ENCODE results near the gene CFD. TPM values are rescaled to one million over a fixed set of nuclear protein-coding genes. Genes with fewer than 3 reads are reported as not detected.
"Not testable (repeated sequence)": the region's sequence is repeated elsewhere in the genome, so short reads cannot be mapped to it uniquely, and the experiment has no call there.

The CFD gene
- total RNA-seq: 2.8 TPM

GRCh38 chr19:858868-859843 is at the start of gene CFD:
TSS of gene CFD (plus strand) at chr19:859664. CDS start at chr19:859690, 26 bp downstream.
- no peak for DNase-seq

GRCh38 chr19:810077-810855 is 49.2 kb upstream of the CFD start:
- DNase-seq: no peak

DNA sequence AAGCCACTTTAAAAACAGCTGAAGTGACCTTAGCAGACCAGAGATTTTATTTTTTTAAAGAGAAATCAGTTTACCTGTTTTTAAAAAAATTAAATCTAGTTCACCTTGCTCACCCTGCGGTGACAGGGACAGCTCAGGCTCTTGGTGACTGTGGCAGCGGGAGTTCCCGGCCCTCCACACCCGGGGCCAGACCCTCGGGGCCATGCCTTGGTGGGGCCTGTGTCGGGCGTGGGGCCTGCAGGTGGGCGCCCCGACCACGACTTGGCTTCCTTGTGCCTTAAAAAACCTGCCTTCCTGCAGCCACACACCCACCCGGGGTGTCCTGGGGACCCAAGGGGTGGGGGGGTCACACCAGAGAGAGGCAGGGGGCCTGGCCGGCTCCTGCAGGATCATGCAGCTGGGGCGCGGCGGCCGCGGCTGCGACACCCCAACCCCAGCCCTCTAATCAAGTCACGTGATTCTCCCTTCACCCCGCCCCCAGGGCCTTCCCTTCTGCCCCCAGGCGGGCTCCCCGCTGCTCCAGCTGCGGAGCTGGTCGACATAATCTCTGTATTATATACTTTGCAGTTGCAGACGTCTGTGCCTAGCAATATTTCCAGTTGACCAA is 48.5 kb upstream of the CFD start:
- no peak for DNase-seq

DNA sequence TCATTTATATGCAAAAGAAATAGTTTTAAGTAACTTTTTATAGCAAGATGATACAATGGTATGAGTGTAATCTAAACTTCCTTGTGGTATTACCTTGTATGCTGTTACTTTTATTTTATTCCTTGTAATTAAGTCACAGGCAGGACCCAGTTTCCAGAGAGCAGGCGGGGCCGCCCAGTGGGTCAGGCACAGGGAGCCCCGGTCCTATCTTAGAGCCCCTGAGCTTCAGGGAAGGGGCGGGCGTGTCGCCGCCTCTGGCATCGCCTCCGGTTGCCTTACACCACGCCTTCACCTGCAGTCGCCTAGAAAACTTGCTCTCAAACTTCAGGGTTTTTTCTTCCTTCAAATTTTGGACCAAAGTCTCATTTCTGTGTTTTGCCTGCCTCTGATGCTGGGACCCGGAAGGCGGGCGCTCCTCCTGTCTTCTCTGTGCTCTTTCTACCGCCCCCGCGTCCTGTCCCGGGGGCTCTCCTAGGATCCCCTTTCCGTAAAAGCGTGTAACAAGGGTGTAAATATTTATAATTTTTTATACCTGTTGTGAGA is 47.9 kb upstream of the CFD start:
- no peak for DNase-seq

DNA sequence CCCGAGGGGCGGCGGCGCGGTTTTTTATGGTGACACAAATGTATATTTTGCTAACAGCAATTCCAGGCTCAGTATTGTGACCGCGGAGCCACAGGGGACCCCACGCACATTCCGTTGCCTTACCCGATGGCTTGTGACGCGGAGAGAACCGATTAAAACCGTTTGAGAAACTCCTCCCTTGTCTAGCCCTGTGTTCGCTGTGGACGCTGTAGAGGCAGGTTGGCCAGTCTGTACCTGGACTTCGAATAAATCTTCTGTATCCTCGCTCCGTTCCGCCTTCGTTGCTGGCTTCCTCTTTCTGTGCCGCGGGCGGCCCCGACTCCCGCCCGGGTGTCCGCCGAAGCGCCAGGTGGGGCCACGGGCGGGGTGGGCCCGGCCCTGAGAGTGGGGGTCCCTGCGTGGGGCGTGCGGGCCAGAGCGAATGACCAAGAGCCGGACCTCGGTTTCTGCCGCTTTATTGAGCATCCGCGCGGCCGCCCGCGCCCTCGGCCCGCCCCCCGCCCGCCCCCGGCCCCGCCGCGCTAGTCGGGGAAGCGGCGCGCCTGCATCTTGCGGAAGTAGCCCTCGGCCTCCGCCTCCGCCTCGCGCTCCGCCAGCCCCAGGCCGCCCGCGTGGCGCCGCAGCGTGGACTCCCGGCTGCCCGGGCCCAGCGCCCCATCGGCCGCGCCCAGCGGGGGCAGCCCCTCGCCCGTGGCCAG is 47.3 kb upstream of the CFD start:
- no peak for DNase-seq

DNA sequence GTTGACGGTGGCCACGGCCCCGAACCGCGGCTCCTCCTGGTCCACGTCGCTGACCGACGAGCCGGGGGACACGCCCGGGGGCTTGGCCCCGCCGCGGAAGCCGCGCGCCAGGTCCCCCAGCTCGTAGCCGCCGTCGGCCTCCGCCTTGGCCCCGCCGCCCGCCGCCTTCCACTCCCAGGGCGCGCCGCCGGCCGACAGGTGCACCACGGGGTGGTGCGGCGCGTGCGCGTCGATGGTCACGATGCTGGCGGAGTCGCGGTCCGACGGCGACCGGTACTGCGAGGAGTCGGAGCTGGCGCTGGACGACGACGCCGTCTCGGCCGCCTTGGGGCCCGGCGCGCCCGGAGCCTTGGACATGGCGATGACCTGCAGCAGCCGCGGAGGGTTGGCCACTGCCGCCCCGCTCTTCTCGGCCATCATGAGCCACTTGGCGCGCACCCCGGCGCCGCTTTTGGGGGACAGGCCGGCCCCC is 46.7 kb upstream of the CFD start:
- DNase-seq: no peak

DNA sequence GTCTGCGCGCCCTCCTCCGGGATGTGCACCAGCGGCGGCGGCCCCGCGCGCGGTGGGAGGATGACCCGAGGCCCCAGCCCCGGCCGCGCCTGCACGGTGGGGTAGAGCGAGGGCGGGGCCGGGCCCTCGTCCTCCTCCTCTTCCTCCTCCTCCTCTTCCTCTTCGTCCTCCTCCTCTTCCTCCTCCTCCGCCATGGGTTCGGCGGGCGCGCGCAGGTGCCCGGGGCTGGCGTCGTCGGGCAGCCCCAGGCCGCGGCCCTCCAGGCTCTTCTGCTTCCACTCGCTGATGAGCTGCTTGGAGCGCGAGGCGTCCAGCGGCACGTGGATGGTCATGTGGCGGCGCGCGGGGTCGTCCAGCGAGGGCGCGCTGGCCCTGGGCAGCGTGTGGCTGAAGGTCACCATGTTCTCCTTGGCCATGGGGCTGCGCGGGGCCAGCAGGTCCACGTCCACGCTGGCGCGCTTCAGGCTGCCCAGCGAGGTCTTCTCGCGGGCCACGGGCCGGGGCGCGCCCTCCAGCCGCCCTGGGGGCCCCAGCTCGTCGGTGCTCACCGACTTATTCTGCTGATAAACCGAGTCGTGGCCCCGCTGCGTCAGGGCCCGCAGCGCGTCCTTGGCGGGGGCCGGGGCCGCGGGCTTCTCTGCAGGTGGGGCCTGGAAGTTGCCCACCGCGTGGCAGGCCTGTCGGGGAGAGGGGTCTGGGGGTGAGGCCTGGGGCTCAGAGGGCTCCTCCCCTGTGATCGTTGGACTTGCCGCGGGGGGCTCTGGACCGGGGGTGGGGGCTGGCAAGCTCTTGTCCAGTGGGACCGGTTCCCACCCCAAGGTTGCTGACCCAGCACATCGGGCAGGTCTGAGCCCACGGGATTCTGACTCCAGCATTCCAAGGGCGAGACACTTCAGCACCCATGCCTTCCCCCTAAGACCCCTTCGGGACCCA is 46.0 kb upstream of the CFD start:
- DNase-seq: no peak

- DNase-seq: no peak
Observed at GRCh38 chr19:814152-815078, 45.0 kb upstream of the CFD start.

GRCh38 chr19:815079-815774 is 44.2 kb upstream of the CFD start:
- DNase-seq: no peak

- no peak for DNase-seq
Observed at GRCh38 chr19:815775-816499, 43.5 kb upstream of the CFD start.

- DNase-seq: no peak
Observed at GRCh38 chr19:816500-816857, 43.0 kb upstream of the CFD start.

DNA sequence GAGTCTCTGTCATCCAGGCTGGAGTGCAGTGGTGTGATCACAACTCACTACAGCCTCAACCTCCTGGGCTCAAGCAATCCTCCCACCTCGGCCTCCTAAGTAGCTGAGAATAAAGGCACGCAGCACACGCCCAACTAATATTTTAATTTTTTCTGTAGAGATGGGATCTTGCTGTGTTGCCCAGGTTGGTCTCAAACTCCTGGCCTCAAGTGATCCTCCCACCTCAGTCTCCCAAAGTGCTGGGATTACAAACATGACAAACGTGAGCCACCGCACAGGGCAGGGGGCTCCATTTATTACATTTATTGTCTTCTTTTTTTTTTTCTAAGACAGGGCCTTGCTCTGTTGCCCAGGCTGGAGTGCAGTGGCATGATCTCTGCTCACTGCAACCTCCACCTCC is 39.3 kb upstream of the CFD start:
- DNase-seq: not testable (repeated sequence)

GRCh38 chr19:821231-821824 is 38.1 kb upstream of the CFD start:
- DNase-seq: no peak

DNA sequence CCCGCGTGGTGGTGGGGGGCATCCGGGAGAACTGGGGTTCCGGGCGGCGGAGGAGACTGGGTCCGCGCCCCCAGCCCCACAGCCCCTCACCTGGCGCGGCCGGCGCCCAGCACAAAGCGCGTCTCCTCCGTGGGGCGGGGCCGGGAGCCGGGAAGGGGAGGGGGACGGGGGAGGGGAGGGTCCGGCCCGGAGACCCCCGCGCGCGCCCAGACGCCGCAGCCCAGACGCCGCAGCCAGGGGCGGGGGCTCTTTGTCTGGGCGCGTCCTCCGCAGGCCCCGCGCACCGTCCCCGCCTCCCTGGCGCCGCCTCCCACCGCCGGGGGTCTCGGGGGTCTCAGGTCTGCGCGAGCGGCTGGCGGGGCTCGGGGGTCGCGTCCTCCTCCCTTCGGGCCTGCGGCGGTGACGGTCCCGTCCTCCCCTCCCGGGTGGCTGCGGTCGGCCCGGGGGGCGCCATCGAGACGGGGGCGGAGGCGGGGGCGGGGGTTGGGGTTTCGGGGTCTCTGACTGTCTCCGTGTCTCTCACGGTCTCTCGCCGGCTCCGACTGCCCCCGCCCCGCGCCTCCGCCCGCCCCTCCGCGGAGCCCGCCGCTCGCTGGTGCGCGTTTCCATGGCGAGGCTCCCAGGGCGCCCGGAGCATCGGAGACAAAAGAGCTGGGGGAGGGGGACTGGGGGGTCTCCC is 37.5 kb upstream of the CFD start, which contains the start of gene PLPPR3:
TSS of gene PLPPR3 (minus strand) at position 131 of the 679 bp plus-strand sequence. CDS start 396 bp downstream, outside the sequence.
- DNase-seq: no peak

GRCh38 chr19:823565-824121 is 35.8 kb upstream of the CFD start:
- DNase-seq: no peak

DNA sequence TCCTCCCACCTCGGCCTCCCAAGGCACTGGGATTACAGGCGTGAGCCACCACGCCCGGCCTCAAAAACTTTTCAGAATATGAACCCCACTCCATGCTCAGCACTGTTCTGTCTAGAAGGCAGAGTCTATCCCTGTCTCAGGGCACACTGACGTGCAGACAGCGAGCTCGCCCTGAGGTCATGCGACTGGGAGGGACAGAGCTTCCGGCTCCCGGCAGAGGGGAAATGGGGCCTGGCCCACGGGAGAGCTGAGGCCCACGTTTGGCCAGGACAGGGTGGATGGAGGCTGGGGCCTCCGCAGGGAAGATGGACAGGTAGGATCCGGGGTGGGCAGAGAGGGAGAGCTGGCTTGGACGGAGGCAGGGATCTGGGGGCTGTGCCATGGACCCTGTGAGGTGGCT is 34.6 kb upstream of the CFD start:
- DNase-seq: no peak

Measured in occipital lobe (tissue), 2 donors.